GM23248 (cell line): ENCODE data around the gene ZNHIT3.

Experiments used
- EZH2 ChIP-seq: fragments of 200-600 bp; sonication (generic); IDR thresholded peaks from 2 replicates; pipeline ENCODE4 v1.6.1; 2018; ENCODE audit warnings: antibody characterized with exemption, mild to moderate bottlenecking; ENCODE audit not compliant: insufficient read depth, poor library complexity, severe bottlenecking
- EZH2phosphoT487 ChIP-seq: fragments of 200-600 bp; sonication (generic); IDR thresholded peaks from 2 replicates; pipeline ENCODE4 v1.6.1; 2018; ENCODE audit warnings: antibody characterized with exemption, moderate library complexity, mild to moderate bottlenecking, low read depth; ENCODE audit not compliant: insufficient read depth

DNA sequence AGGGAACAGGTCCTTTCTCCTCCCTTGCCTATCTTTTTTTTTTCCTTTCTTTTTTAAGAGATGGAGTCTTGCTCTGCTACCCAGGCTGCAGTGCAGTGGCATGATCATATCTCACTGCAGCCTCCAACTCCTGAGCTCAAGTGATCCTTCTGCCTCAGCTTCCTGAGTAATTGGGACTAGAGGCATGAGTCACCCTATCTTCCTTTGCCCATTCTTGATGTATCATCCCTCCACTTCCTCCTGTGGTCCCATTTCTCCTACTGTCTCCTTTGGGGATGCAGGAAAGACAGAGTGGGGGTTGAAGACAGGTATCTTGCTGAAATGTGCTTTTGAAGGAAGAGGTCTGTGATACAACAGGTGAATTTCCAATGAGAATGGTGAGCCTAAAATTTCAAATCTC lies 42.6 kb downstream of the ZNHIT3 start:
- TF ChIP-seq EZH2 (no peak), EZH2phosphoT487 (no peak)
